Prostate gland (tissue), 2 donors: Measurements from ENCODE around the gene ATP11B. TPM values are rescaled to one million over a fixed set of nuclear protein-coding genes. Genes with fewer than 3 reads are reported as not detected.

Experiments used
- DNase-seq: peaks from one replicate; pipeline ENCODE4 v3.0.0-alpha.2; 2019; ENCODE audit warnings: low spot score
- H3K27ac ChIP-seq, 2 donors: fragments of 200-600 bp; sonication (generic); 2 replicates each; pipeline ENCODE4 v1.5.1; 2017 to 2019
- H3K27me3 ChIP-seq: fragments of 200-600 bp; sonication (generic); replicated peaks from 2 replicates; pipeline ENCODE4 v1.5.1; 2019; ENCODE audit not compliant: insufficient read depth
- H3K36me3 ChIP-seq, 2 donors: fragments of 200-600 bp; sonication (generic); 1 replicate in 1 of 2; 2 replicates in 1 of 2; pipeline versions ENCODE4 v1.5.1 to v1.8.1; 2017 to 2019
- H3K4me1 ChIP-seq: fragments of 200-600 bp; sonication (generic); replicated peaks from 2 replicates; pipeline ENCODE4 v1.5.1; 2019
- H3K4me3 ChIP-seq, 2 donors: fragments of 200-600 bp; sonication (generic); 2 replicates each; pipeline ENCODE4 v1.5.1; 2017 to 2019
- H3K9me3 ChIP-seq: fragments of 200-600 bp; sonication (generic); 2 replicates; pipeline ENCODE4 v1.5.1; 2017
- CTCF ChIP-seq, 4 experiments: fragments of 200-600 bp in 2 of 4; fragments of 450-650 bp in 2 of 4; sonication (generic) in 2 of 4; IDR thresholded peaks; 1 replicate in 3 of 4; 2 replicates in 1 of 4; pipeline ENCODE4 v1.5.1; 2016 to 2019; ENCODE audit warnings: antibody characterized with exemption in 4 of 4, mild to moderate bottlenecking in 2 of 4, moderate library complexity in 2 of 4
- POLR2A ChIP-seq: fragments of 450-650 bp; IDR thresholded peaks from one replicate; pipeline ENCODE4 v1.6.1; 2016; ENCODE audit warnings: antibody characterized with exemption, mild to moderate bottlenecking
- POLR2AphosphoS5 ChIP-seq: sonication (generic); formaldehyde crosslinking; IDR thresholded peaks from one replicate; pipeline ENCODE4 v1.6.1; 2017; ENCODE audit warnings: antibody characterized with exemption
- WGBS: methylation state at CpG from one replicate; pipeline ENCODE4 v1.1.5; 2018; 5-methylcytosine and 5-hydroxymethylcytosine counted together
- intact Hi-C: fragments of 100-400 bp; cut with DNase I; formaldehyde crosslinking; loops from one replicate; pipeline ENCODE4 v1.14.2; 2022
- total RNA-seq, 2 donors: library from RNA; depleted of rRNA; stranded (reverse); fragments of >200 nt; gene quantifications; one replicate each; pipeline ENCODE4 v1.1.0, GENCODE V29; 2016

Gene ATP11B
- 100 to 1,000 TPM; 120 to 122 TPM for total RNA-seq

DNA sequence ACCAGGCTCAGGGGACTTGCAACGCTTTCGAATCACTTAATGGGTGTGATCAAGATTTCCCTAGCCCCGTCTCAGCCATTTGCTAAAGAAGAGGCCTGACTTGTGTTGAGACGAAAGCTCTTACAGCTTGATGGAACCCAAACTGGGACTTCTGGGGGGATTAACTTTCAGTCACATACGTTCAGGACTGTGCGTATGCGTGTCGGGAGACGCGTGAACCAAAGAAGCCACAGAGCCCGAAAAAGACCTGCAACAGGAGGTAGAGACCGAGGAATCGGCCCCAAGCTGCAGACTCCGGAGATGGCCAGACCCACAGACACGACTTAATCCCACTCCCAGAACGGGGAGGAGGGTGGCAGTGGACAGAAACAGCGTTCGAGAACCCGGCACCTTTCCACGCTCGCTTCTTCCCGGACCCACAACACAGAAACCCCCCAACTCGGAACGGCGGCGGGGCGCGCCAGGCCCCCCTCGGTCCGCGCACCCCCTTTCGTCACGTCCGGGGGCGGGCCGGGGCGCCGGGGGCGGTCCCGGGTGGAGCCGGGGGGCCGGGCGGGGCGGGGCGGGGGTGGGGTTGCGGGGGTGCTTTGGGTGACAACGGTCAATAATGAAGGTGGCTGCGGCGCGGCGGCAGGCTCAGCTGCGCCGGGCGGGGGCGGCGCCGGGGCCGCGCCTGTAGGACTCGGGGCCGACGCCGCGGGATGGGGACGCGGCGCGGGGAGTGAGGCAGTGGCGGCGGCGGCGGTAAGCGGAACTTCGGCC is at the start of gene ATP11B:
Gene ATP11B, plus strand, starts transcription at position 604 of the 762 bp plus-strand sequence. CDS start 256 bp downstream, outside the sequence.
- DNase-seq: peak; percentile 79
- no peak for TF ChIP-seq CTCF (IDR thresholded peaks at IDR 0.05)
- TF ChIP-seq POLR2AphosphoS5: peak; percentile 74
- TF ChIP-seq POLR2A: peak; percentile 66
- no peaks in the 10 kb centered on the region for H3K9me3 ChIP-seq
- H3K27me3 ChIP-seq: no peaks in the 10 kb centered on the region
- no peaks in the 10 kb centered on the region for H3K36me3 ChIP-seq
- peak within 1 kb of the TSS; percentile 83 to 96 for H3K4me3 ChIP-seq
- peak within 1 kb of the TSS; percentile 94 to 97 for H3K27ac ChIP-seq
- intact Hi-C loops: no loop called here
- WGBS: 1% methylated on average over 62 of the region's 74 CpGs
- H3K4me1 ChIP-seq: peaks cover 5% of the 10 kb centered on the region

DNA sequence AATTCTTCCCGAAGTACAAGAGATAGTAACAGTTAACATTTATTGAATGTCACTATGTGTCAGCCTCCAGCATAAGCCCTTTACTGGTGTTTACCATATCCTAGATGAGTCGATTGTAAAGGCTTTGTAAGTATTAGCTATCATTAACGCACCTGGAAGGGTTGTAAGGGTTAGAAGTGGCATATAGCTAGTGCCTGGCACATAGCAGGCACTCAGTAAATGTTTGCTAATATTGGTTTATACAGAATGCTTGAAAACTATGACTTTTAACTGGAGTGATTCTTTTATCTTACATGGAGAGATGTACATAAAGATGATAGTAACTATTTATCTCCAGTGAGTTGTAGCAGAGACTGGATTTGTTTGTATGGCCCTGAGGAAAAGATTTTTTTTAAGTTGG is 46.3 kb upstream of the ATP11B start:
- WGBS: 19% methylated on average over 3 of the region's 3 CpGs
- Histone ChIP-seq H3K4me1 (no peaks in the 10 kb centered on the region), H3K27me3 (no peaks in the 10 kb centered on the region), H3K9me3 (no peaks in the 10 kb centered on the region), H3K36me3 (no peaks in the 10 kb centered on the region), H3K4me3 (no peak overlapping the region), H3K27ac (no peak overlapping the region)
- TF ChIP-seq CTCF (IDR thresholded peaks at IDR 0.05) (no peak), POLR2A (no peak), POLR2AphosphoS5 (no peak)
- intact Hi-C loops: no loop called here
- no peak for DNase-seq

DNA sequence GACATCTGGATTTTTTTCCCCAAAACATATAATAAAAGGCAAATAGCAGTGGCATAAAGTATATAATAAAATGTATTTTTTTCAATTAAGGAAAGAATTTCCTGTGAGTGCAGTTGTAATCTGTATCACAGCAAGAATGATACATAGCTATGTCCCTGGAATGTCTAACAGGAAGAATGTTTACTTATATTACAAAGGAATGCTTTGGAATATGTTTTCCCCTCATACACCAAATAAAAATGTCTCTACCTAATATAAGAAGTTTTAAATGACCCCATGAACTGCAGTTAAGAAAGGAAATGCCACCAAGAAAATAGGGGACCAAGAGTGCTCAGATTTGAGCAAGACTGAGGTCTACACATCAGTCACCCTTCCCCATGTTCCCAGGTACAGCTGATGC is 38.0 kb upstream of the ATP11B start:
- Histone ChIP-seq H3K9me3 (no peaks in the 10 kb centered on the region), H3K27me3 (no peaks in the 10 kb centered on the region), H3K36me3 (no peaks in the 10 kb centered on the region), H3K4me3 (no peak overlapping the region), H3K4me1 (no peaks in the 10 kb centered on the region), H3K27ac (no peak overlapping the region)
- intact Hi-C loops: no loop called here
- DNase-seq: no peak
- TF ChIP-seq CTCF (IDR thresholded peaks at IDR 0.05) (no peak), POLR2A (no peak), POLR2AphosphoS5 (no peak)

GRCh38 chr3:182755712-182756111 is 37.6 kb upstream of the ATP11B start:
- Histone ChIP-seq H3K4me3 (no peak overlapping the region), H3K27me3 (no peaks in the 10 kb centered on the region), H3K9me3 (no peaks in the 10 kb centered on the region), H3K36me3 (no peaks in the 10 kb centered on the region), H3K4me1 (no peaks in the 10 kb centered on the region), H3K27ac (no peak overlapping the region)
- TF ChIP-seq POLR2AphosphoS5 (no peak), POLR2A (no peak), CTCF (IDR thresholded peaks at IDR 0.05) (no peak)
- intact Hi-C loops: no loop called here
- WGBS: 53% methylated on average over 3 of the region's 3 CpGs
- DNase-seq: no peak

GRCh38 chr3:182760576-182761164 is 32.6 kb upstream of the ATP11B start:
- no peak for DNase-seq
- H3K27ac ChIP-seq: no peak overlapping the region
- TF ChIP-seq CTCF (IDR thresholded peaks at IDR 0.05): no peak
- TF ChIP-seq POLR2A: no peak
- no peak for TF ChIP-seq POLR2AphosphoS5
- intact Hi-C loops: no loop called here
- no peaks in the 10 kb centered on the region for H3K27me3 ChIP-seq
- H3K4me1 ChIP-seq: no peaks in the 10 kb centered on the region
- no peak overlapping the region for H3K4me3 ChIP-seq
- H3K9me3 ChIP-seq: no peaks in the 10 kb centered on the region
- no peaks in the 10 kb centered on the region for H3K36me3 ChIP-seq
- WGBS: 53% methylated on average over 13 of the region's 13 CpGs
